Endothelial cell of umbilical vein (primary cell): ENCODE results near the gene CEP89. TPM values are rescaled to one million over a fixed set of nuclear protein-coding genes. Genes with fewer than 3 reads are reported as not detected.

ENCODE experiments used
- BruUV-seq: library from RNA; stranded (reverse); fragments of 400-500 nt; replicated peaks from 2 replicates; lab custom pipeline; 2021; lab: Mats Ljungman, UMichigan
- CTCF ChIA-PET: fragments of 300-600, 350-600 bp; sonication (Branson Sonifier 250); formaldehyde crosslinking; loops from one replicate; lab custom pipeline; 2021; ENCODE audit warnings: antibody characterized with exemption, inconsistent platforms; lab: Charles Lee
- POLR2A ChIA-PET: fragments of 300-600, 350-600 bp; sonication (Branson Sonifier 250); formaldehyde crosslinking; loops from one replicate; lab custom pipeline; 2021; ENCODE audit warnings: antibody characterized with exemption, inconsistent platforms; lab: Charles Lee
- DNase-seq: peaks from one replicate; pipeline ENCODE4 v3.0.0-alpha.2; 2011; ENCODE audit warnings: low read depth, low spot score
- FAIRE-seq: peaks from 2 replicates; lab custom pipeline; 2011; peaks lifted over from hg19 to GRCh38; lab: Jason Lieb, UNC
- H2AFZ ChIP-seq: 2 replicates; pipeline ENCODE4 v1.6.0; 2012; ENCODE audit warnings: low read depth, low read length, control low read depth, inconsistent platforms
- H3K27ac ChIP-seq: 2 replicates; pipeline ENCODE4 v1.5.1; 2011; ENCODE audit warnings: low read depth, mild to moderate bottlenecking, control low read depth, low read length, moderate library complexity; ENCODE audit not compliant: insufficient read depth
- H3K27me3 ChIP-seq, 2 experiments: 2 replicates each; pipeline versions ENCODE4 v1.6.0 to v1.6.1; 2011; ENCODE audit warnings: low read length in 2 of 2, mixed read lengths in 1 of 2; ENCODE audit not compliant: control insufficient read depth in 2 of 2, insufficient read depth in 2 of 2
- H3K36me3 ChIP-seq, 2 experiments: 2 replicates in 1 of 2; 3 replicates in 1 of 2; pipeline ENCODE4 v1.5.1; 2011; ENCODE audit warnings: low read length in 2 of 2, mild to moderate bottlenecking in 1 of 2, moderate library complexity in 1 of 2; ENCODE audit not compliant: control insufficient read depth in 2 of 2, insufficient read depth in 2 of 2; ENCODE audit errors: extremely low read depth in 1 of 2
- H3K4me1 ChIP-seq: 3 replicates; pipeline ENCODE4 v1.5.1; 2011; ENCODE audit warnings: mild to moderate bottlenecking, low read length; ENCODE audit not compliant: control insufficient read depth, insufficient read depth; ENCODE audit errors: extremely low read depth
- H3K4me2 ChIP-seq: 2 replicates; pipeline ENCODE4 v1.6.1; 2011; ENCODE audit warnings: low read length, control low read depth, mixed read lengths; ENCODE audit not compliant: insufficient read depth
- H3K4me3 ChIP-seq, 3 experiments: fragments of 200-600 bp in 1 of 3; sonication (generic), shearing (Covaris generic) in 1 of 3; replicated peaks in 1 of 3; 2 replicates each; pipeline ENCODE4 v1.5.1; 2011 to 2016; ENCODE audit warnings: control low read depth in 3 of 3, low read length in 3 of 3, mild to moderate bottlenecking in 2 of 3, inconsistent platforms in 1 of 3, low read depth in 1 of 3, moderate library complexity in 1 of 3; ENCODE audit not compliant: insufficient read depth in 1 of 3
- H3K79me2 ChIP-seq: 2 replicates; pipeline ENCODE4 v1.6.0; 2012; ENCODE audit warnings: low read length, inconsistent platforms; ENCODE audit not compliant: control insufficient read depth, insufficient read depth
- H3K9ac ChIP-seq: replicated peaks from 2 replicates; pipeline ENCODE3; 2011; ENCODE audit warnings: low read length, control low read depth; ENCODE audit not compliant: insufficient read depth; ENCODE audit errors: extremely low read depth
- H3K9me1 ChIP-seq: replicated peaks from 3 replicates; pipeline ENCODE4 v1.6.0; 2011; ENCODE audit warnings: mild to moderate bottlenecking, low read length; ENCODE audit not compliant: control insufficient read depth, insufficient read depth; ENCODE audit errors: extremely low read depth
- H3K9me3 ChIP-seq: replicated peaks from 2 replicates; pipeline ENCODE4 v1.5.1; 2012; ENCODE audit warnings: low read length, inconsistent platforms; ENCODE audit not compliant: control insufficient read depth, insufficient read depth
- H4K20me1 ChIP-seq: replicated peaks from 2 replicates; pipeline ENCODE3; 2011; ENCODE audit warnings: mild to moderate bottlenecking, low read length; ENCODE audit not compliant: control insufficient read depth, insufficient read depth; ENCODE audit errors: extremely low read depth
- CTCF ChIP-seq, 2 donors: IDR thresholded peaks; 1 replicate in 1 of 2; 2 replicates in 1 of 2; pipeline ENCODE4 v1.5.1; 2011; ENCODE audit warnings: low read length in 2 of 2, mild to moderate bottlenecking in 2 of 2, moderate library complexity in 2 of 2, control low read depth in 1 of 2, inconsistent platforms in 1 of 2, low read depth in 1 of 2; ENCODE audit not compliant: insufficient read depth in 1 of 2; ENCODE audit errors: extremely low read depth in 1 of 2
- EZH2 ChIP-seq: IDR thresholded peaks from 2 replicates; pipeline ENCODE4 v1.6.1; 2012; ENCODE audit warnings: borderline replicate concordance, low read depth, mild to moderate bottlenecking, moderate library complexity, low read length, inconsistent platforms; ENCODE audit not compliant: severe bottlenecking
- FOS ChIP-seq: IDR thresholded peaks from 2 replicates; pipeline ENCODE4 v1.6.1; 2011; ENCODE audit warnings: mild to moderate bottlenecking, low read length, moderate library complexity, borderline replicate concordance; ENCODE audit not compliant: insufficient read depth
- GATA2 ChIP-seq: IDR thresholded peaks from 2 replicates; pipeline ENCODE4 v1.7.0; 2011; ENCODE audit warnings: low read depth, mild to moderate bottlenecking, moderate library complexity, mixed read lengths, low read length; ENCODE audit not compliant: insufficient read length, insufficient read depth
- JUN ChIP-seq: IDR thresholded peaks from 2 replicates; pipeline ENCODE4 v1.6.1; 2011; ENCODE audit warnings: borderline replicate concordance, low read depth; ENCODE audit not compliant: insufficient read length, insufficient read depth
- MAX ChIP-seq: IDR thresholded peaks from 2 replicates; pipeline ENCODE4 v1.6.1; 2011; ENCODE audit not compliant: insufficient read depth, insufficient read length
- MYC ChIP-seq: IDR thresholded peaks from one replicate; pipeline ENCODE4 v1.6.1; 2011; ENCODE audit warnings: mild to moderate bottlenecking, low read depth, low read length
- POLR2A ChIP-seq: IDR thresholded peaks from 2 replicates; pipeline ENCODE4 v1.6.1; 2012; ENCODE audit warnings: low read depth, mild to moderate bottlenecking, control low read depth, low read length
- POLR2AphosphoS5 ChIP-seq: IDR thresholded peaks from 2 replicates; pipeline ENCODE4 v1.6.1; 2012; ENCODE audit warnings: low read depth, mild to moderate bottlenecking, control low read depth, low read length, moderate library complexity; ENCODE audit not compliant: insufficient read depth
- dilution Hi-C: fragments of 300-500 bp; cut with MboI; formaldehyde crosslinking; loops from one replicate; pipeline ENCODE4 v1.15.0; 2019; ENCODE audit warnings: low sequenced_read_pairs; ENCODE audit not compliant: extremely low pct_ligation_motif_present
- intact Hi-C: fragments of 100-400 bp; cut with micrococcal nuclease; formaldehyde crosslinking; loops from one replicate; pipeline ENCODE4 v1.10.0; 2022
- polyA plus RNA-seq, 4 experiments: library from polyadenylated mRNA; depleted of rRNA in 3 of 4; stranded (reverse) in 3 of 4; unstranded in 1 of 4; fragments of >200 nt; gene quantifications; 2 replicates each; pipeline versions ENCODE4 v1.2.1 to v1.2.3, GENCODE V29; 2011 to 2012; ENCODE audit warnings: missing spikeins in 1 of 4
- total RNA-seq: library from RNA; stranded (reverse); gene quantifications from 2 replicates; pipeline ENCODE4 v1.2.3, GENCODE V29; 2021

The CEP89 gene
- total and polyA plus RNA-seq, 2 donors (not counting 3 experiments of a cell fraction or from before 2014, with no cell fraction given) = 25.1 to 46.2 TPM

- TF ChIP-seq POLR2AphosphoS5 = no peak
- no peak for TF ChIP-seq MYC
- no peak for TF ChIP-seq EZH2
- no peak for TF ChIP-seq POLR2A
- no peak for TF ChIP-seq JUN
- TF ChIP-seq MAX = no peak
- TF ChIP-seq CTCF (IDR thresholded peaks at IDR 0.05; ENCODE audit: extremely low read depth in 1 of 2, insufficient read depth in 1 of 2, low read depth in 1 of 2, low read length in 2 of 2) = no peak
- no peak for TF ChIP-seq GATA2
- no peak for TF ChIP-seq FOS
- Histone ChIP-seq H3K4me2 (no peak overlapping the region), H3K9me1 (no peaks in the 10 kb centered on the region), H3K36me3 (no peaks in the 10 kb centered on the region), H3K9me3 (no peaks in the 10 kb centered on the region), H4K20me1 (no peaks in the 10 kb centered on the region), H3K4me1 (no peaks in the 10 kb centered on the region), H3K27ac (no peak overlapping the region), H3K79me2 (no peaks in the 10 kb centered on the region), H3K9ac (no peak overlapping the region), H3K27me3 (no peaks in the 10 kb centered on the region), H3K4me3 (no peak overlapping the region), H2AFZ (no peak overlapping the region)
- ChIA-PET POLR2A (no interaction called here), CTCF (interaction anchor here (0.7 kb wide), 1 partner anchor 269 kb away, joined by 3 read pairs; no protein-coding TSS in a partner anchor)
- BruUV-seq = no TSS peak
- dilution Hi-C loops (no loop called here), intact Hi-C loops (no loop called here)
- no peak for DNase-seq
- no peak for FAIRE-seq
These were observed 100.7 kb downstream of the CEP89 start for GRCh38 chr19:32870981-32871451.
